MM.1S (cell line): ENCODE measurements around the gene NEBL.

Experiments
- EZH2phosphoT487 ChIP-seq: fragments of 300-600 bp; sonication (generic); IDR thresholded peaks from 2 replicates; pipeline ENCODE4 v1.6.1; 2018; ENCODE audit warnings: antibody characterized with exemption, low read length
- TF ChIP-seq, protein P1 (sequence below): fragments of 300-600 bp; sonication (generic); IDR thresholded peaks from 2 replicates; pipeline ENCODE4 v1.5.1; 2016; ENCODE audit warnings: antibody characterized with exemption, low read length, mixed read lengths

DNA sequence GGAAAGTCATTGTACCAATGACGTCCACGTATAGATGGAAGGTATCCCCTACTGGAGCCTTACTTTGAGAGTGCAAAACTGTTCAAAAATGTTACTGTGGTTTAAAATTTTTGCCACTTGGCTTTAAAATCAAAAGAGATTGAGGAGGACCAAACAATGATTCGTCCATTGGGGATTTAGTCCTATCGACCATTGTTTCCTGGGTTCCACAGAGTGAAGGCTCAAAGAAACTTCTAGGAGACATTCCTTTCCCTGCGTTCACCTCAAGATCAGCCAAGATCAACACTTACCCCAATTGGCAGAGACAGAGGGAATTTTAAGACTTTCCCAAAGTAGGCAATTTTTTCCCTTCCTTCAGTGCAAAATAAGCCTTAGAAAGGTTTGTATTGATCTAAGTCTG, 152.3 kb downstream of the NEBL start:
- TF ChIP-seq, protein P1, sequence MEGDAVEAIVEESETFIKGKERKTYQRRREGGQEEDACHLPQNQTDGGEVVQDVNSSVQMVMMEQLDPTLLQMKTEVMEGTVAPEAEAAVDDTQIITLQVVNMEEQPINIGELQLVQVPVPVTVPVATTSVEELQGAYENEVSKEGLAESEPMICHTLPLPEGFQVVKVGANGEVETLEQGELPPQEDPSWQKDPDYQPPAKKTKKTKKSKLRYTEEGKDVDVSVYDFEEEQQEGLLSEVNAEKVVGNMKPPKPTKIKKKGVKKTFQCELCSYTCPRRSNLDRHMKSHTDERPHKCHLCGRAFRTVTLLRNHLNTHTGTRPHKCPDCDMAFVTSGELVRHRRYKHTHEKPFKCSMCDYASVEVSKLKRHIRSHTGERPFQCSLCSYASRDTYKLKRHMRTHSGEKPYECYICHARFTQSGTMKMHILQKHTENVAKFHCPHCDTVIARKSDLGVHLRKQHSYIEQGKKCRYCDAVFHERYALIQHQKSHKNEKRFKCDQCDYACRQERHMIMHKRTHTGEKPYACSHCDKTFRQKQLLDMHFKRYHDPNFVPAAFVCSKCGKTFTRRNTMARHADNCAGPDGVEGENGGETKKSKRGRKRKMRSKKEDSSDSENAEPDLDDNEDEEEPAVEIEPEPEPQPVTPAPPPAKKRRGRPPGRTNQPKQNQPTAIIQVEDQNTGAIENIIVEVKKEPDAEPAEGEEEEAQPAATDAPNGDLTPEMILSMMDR = no peak
- TF ChIP-seq EZH2phosphoT487 = no peak
